Measurements from ENCODE around the gene CD300H.
"Not testable (repeated sequence)": the region's sequence is repeated elsewhere in the genome, so short reads cannot be mapped to it uniquely, and the experiment has no call there.

CD300H gene

DNA sequence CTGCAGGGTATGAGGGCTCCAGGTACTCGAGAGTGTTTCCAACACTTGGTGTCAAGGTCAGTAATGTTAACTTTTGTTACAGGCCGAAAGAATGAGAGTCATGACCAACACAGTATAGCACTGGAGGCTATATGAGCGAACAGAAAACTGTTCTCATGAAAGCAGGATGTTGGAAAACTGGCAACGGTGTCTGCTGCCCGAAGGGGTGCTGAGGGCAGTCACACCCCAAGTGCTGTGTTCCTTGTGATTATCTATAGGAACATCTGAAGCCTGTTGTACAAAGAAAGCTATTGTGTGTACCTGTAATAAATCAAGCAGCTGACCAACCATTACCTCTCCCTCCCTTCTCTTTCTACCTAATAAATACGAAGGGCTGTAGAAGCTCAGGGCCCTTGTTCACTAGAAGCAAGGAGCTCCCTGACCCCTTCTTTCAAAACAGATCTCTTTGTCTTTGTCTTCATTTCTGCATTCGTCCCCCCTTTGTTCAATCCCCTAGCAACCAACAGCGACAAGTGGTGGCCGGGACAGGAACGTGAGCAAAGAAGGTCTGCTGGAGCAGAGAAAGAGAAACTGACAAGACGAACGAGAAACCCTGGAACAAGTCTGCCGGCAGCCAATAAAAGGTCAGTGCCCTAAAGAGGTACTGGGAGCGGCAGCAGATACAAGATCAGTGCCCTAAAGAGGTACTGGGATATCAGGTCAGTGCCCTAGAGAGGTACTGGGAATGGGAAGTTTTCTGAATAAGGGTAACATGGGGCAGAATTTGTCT lies 17.2 kb upstream of the CD300H start:
- DNase-seq, result no peak

DNA sequence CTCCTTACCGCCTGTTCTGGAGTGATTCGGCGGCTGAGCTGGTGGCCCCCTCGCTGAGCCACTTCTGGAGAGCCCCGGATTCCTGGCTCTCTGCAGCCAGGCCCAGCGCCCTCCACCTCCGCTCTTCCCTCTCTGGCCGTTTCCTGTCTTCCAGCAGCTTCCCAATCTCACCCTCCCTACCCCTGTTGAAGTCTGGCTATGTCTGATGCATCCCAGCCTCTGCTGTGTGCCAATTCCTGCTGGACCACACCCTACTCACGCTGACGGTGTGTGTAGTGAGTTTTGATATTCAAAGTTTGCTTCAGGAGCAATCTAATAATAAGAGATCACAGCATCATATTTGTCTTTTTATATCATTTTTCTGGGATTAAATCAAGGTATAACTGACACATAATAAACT lies 15.3 kb upstream of the CD300H start:
- no peak for DNase-seq

DNA sequence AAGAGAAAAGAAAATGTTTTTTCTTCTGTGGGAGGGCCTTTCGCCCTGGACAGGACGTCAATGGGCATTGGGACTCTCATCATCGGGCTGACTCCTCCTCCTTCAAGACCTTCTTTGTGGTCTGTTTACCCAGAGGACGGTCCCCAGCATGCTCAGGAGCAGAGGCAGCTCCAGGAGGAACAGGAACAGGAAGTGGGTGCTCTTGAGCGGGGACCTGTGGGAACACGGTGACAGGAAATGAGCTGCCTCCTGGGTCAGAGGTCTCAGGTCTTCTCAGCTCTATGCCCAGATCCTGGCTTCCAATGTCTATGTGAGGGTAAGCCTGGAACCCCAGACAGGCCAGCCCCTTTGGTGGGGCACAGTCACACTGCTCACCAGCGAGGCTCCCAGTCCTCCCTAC lies 12.6 kb upstream of the CD300H start:
- DNase-seq, result peak; percentile 16

DNA sequence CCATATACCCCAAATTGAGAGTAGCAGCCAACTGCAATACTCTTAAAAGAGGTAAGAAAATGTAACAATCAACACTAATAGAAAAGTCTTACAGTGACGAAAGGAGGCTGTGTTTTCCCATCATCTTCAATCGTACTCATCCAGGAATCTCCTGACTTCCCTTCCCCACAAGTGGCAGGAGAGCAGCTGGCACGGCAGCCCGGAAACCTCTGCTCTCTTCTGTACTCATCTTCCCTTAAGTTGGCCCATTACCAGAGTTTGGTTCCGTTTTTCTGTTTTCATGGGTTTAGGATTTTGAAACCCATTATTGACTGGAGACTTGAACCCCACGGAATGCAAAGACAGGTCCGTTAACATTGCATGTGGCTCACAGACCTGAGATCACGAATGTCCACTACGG lies 11.7 kb upstream of the CD300H start:
- DNase-seq, result no peak

DNA sequence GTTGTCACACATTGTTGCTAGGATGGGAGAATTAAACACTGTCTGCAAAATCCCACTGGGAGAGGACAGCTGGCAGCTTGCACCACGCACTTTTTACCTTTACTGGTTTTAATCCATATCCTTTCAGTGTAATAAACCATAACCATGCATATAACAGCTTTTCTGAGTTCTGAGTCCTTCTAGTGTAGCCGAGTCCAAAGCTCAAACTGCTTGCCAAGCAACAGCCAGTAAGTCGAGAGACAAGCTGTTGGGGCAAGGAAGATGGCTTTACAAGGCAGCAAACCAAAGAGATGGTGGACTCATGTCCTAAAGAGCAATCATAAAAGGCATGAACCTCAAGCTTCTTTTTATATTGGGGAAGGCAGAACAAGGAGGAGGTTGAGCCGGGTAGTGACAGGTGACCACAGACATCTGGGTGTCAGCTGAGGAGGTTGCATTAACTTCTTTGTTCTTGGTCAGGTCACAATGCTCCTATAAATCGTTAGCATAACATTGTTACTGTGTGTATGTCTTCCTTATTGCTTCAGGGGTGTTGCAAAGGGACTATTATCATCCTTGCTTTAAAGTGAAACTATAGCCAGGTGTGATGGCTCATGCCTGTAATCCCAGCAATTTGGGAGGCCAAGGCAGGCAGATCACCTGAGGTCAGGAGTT lies 7.3 kb upstream of the CD300H start:
- DNase-seq, result no peak

DNA sequence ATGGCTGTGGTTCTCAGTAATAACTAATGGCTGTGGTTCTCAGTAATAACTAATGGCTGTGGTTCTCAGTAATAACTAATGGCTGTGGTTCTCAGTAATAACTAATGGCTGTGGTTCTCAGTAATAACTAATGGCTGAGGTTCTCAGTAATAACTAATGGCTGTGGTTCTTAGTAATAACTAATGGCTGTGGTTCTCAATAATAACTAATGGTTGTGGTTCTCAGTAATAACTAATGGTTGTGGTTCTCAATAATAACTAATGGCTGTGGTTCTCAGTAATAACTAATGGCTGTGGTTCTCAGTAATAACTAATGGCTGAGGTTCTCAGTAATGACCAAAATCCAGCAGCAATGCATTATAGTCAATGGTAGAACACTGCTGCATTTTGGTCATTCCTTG lies 6.3 kb upstream of the CD300H start:
- DNase-seq, result not testable (repeated sequence)

DNA sequence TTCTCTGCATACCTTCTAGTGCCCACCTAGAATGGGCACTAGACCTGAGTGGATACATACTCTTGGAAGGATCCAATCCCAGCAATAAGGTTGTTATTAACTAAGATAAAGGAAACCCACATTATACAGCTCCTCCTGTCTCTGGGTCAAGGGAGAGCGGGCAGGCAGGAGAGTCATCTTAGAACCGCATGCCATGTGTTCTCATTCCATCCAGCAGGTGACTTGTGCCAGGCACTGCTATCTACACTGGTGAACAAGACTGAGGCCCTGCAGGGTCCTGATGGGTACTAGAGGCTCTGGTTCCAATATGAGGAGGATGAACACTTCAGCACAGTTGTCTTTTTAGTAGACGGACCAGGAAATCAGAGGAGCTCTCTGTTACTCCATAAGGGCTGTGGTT lies 5.9 kb upstream of the CD300H start:
- DNase-seq, result no peak

DNA sequence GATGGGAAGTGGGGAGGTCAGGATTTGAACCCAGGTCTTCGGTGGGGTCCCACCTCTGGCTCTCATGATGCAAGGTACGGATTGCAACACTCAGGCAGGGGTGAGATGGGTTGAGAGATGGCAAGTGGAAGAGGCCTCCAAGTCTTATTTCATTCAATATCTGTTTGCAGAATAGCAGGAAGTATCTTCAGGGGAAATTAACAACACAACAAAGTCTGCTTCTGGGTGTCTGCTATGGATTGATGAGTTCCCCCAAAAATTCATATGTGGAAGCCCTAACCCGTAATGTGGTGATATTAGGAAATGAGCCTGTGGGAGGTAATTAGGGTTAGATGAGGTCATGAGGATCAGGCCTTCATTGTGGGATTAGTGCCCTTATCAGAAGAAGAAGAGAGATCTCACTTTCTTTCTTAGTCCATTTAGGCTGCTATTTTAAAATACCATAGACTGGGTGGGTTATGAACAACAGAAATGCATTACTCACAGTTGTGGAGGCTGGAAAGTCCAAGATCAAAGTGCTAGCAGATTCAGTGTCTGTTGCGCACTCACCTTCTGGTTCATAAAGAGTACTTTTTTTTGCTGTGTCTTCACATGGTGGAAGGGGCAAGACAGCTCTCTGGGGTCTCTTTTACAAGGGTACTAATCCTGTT lies 4.4 kb upstream of the CD300H start:
- DNase-seq, result no peak

DNA sequence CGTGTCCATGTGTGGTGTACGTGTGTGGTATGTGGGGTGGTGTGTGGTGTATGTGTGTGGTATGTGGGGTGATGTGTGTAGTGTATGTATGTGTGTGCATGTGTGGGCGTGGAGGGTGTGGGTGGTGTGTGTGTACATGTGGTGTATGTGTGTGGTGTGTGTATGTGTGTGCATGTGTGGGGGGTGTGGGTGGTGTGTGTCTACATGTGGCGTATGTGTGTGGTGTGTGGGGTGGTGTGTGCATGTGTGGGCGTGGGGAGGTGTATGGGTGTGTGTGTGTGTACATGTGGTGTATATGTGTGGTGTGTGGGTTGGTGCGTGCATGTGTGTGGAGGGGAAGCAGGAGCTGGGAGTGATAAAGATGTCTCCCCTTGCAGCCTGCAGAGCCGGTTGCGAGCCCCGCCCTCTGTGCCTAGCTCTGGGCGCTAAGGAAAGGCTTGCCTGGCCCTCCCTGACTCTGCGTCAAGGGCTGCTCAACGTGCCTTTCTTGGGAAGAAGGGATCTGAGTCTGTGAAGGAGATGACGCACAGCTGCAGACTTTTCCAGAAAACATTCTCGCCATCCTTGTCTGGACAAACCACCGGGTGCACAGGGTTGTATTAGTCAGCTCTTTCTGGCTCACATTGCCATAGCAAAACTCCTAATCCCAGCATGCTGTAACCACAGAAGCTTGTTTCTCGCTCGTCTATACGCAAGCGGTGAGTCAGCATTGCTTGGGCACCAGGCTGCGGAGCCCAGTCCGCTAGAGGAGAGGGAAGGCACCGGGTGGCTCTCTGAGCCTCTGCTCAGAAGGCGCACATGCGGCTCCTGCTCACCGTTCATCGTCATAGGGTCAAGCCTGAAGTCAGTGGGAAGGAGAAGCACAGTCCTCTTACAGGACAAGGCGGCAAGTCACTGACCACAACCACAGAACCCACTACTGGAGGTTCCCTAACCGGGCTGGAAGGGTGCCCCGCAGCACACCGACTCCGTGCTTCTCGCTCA lies 2.0 kb upstream of the CD300H start:
- peak; percentile 81 for DNase-seq

DNA sequence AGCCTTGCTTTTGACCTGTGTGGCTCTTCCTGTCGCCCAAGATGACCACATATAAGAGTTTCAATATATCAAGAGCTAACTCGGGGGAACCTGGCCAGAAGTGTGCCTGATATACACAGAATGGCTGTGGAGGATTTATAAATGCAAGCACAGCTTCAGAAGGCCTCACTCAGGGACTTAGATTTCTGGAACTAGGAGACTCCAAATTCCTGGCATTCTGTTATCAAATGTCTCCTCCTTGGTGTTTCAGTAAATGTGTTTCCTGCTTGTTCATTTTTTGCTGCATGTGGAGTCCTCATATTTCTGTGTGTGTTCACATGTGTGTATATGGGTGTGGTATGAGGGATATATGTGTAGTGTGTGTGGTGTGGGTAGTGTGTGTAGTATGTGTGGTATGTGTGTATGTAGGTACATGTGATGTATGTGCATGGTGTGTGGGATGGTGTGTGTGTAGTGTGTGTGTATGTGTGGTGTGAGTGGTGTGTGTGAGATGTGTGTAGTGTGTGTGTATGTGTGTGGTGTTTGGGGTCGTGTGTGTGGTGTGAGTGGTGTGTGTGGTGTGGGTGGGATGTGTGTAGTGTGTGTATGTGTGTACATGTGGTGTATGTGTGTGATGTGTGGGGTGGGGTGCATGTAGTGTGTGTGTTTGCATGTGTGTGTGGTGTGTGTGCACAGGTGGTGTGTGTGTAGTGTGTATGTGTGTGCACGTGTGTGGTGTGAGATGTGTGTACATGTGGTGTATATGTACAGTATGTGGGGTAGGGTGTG lies 981 bp upstream of the CD300H start:
- DNase-seq, result no peak

DNA sequence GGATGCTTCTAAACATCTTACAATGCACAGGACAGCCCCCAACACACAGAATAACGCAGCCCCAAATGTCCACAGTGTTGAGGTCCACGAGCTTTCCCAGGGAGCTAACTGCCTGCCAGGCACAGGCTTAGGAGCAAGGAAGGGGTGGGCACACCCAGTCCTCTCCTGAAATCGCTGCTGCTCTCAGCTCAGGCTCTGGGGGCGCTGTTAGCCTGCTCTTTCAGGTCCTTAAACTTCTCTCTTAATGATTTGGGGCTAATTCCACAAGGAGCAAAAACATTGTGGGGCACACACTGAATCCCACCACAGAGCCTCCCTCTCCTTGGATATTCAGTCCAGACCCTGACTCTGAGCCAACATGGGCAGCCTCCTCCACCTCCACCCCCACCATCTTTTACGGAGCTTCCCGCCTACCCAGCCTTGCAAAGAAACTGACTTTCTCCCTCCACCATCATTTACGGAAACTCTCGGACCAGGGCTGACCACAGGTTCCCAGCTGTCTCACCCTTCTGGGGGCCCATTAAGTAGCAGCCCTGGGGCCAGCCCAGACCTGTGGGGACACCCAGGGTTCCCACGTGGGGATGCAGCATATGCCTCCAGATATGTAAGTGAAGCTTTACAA lies 1.1 kb downstream of the CD300H start:
- peak; percentile 33 for DNase-seq

DNA sequence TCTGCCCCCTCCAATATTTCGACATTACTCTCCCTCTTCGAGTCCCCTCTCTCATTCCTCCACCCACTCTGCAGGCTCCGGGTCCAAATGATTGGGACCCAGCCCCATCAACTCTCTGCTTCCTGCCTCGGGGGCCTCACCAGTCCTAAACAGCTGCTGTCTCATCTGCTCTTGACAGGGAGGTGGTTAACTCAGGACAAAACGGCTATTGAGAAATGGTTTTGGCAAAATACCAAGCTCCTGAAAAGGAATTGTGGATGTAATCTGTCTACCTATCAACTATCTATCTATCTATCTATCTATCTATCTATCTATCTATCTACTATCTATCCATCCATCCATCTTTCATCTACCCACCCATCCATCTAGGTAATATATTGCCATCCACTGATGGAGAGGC lies 2.2 kb downstream of the CD300H start:
- no peak for DNase-seq

DNA sequence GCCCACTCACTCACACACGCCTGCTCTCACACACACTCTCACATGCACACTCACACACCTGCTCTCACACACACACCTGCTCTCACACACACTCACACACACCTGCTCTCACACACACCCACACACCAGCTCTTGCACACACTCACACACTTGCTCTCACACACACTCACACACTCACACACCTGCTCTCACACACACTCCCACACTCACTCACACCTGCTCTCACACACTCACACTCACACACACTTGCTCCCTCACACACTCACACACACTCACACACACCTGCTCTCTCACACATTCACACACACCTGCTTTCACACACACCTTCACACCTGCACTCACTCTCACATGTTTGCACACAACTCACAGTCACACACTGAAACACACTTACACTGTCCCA lies 4.0 kb downstream of the CD300H start:
- DNase-seq, result no peak

DNA sequence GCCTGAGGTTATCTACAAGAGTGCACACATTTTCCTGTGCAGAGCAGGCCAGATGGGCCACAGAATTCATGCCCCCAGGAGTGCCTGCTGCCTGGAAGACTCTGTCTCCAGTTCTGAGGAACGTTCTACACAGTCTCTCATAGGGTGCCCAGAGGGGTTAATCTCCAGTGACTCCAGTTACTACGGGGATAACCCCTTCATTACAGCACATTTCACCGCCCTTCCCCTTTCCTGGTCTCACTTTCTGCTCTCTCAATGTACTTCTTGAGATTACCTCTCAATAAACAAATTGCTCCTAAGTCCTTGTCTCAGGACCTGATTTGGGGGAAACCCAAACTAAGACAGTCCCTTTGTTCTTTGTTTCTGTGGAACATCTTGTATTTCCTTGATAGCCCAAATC lies 5.7 kb downstream of the CD300H start:
- DNase-seq, result no peak

DNA sequence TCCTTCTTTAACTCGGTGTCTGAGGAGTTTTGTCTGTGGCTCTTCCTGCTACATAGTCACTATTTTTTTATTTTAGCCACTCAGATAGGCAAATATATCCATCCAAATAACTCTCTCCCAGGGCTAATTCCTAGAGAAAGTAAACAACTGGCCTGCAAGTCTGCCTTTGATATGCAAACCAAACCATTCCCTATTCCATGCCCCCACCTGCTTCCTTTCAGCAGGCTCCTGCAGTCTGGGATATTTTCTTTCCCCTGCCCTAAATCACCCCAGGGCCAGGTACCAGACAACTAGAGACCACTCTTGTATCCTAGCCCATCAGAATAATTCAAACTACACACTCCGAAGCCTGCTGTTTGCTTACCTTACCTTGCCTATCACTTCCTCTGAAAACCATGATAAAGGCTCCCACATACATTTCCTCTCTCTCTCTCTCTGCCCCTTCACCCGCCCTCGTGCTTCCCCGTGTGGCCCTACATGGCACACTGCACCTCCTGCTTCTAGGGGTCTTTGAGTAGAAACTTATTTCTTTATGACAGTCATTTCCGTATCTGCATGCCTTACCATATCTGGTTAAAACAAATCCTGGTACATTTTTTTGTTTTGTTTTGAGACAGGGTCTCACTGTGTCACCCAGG lies 8.3 kb downstream of the CD300H start:
- DNase-seq, result no peak

DNA sequence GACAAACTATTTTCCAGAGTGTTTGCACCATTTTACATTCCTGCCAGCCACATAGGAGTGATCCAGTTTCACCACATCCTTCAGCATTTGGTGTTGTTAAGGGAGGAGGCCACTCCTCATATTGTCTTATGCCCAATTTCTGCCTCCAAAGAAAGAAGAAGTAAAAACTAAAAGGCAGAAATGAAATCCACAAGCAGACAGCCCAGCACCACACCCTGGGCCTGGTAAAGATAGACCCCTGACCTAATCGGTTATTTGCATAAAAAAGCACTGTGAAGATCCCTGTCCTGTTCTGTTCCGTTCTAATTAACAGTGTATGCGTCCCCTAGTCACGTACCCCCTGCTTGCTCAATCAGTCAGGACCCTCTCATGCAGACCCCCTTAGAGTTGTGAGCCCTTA lies 8.9 kb downstream of the CD300H start:
- not testable (repeated sequence) for DNase-seq

DNA sequence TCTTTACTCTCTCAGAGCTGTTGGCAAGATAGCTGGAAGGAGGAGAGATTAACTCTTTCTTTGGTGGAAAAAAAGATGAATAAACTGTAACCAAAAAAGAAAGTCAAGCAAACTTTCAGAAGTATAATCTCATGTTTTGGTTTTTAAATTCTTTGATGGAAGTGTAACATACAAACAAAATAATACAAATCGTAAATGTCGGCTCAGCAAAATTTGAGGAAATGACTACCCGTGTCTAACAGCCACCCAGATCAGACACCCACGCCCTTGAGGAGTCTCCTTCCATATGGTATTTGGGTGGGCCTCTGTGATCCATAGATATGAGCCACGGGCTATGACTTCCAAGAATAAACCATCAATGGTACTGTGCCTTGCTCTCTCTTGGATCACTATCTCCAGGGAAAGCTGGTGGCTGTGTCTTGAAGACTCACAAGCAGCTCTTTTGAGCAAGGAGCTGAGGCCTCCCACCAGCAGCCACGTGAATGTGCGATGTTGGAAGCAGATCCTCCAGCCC lies 11.8 kb downstream of the CD300H start:
- DNase-seq, result no peak

DNA sequence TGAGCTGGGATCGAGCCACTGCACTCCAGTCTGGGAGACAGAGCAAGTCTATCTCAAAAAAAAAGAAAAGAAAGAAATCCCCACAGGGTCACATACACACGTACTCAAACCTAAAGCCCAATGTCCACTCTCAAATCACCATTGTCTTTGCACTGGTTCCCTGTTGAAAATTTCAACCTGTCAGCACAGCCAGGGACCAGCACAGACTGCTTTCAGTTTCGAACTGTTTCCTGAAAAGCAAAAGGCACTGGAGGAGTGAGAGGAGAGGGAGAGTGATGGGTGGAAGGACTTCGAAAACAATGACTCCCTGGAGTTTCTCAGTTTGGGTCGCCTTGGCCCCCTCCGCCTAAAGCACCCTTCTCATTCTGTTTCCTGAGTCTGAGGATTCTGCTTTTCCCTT lies 12.4 kb downstream of the CD300H start:
- no peak for DNase-seq

DNA sequence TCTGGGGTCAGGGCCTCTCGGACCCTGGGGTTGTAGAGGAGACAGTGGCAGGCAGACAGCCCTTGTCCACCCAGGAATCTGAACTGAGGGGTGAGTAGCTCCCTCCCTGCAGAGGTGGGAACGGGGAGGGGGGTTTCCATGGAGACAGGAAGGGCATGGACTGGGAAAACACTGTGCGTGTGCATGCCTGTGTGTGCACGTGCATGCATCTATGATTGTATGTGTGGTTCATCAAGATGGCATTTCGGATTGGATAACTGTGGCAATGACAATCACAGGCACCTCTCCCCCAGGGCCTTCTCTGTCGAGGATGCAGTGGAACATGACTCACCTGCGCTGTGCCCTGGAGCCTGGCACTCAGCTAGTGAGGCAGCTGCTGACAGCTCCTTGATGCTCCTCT lies 15.3 kb downstream of the CD300H start:
- no peak for DNase-seq

DNA sequence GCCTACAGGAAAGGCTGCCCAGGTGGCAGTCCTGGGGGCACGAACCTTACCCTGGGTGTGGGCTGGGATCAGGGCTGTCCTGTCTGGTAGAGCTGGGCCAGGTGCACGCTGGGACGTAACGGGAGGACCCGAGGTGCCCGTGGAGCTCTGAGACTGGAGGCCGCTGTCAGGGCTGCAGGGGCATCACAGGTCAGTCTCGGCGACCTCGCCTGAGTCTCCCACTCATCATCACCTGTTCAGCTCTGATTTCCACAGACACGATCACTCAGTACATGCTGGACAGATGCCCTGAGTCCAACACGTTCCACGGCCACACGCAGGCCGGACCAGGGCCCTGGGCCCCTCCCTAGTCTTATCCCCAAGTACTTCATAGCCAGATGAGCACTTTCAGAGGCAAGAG lies 16.7 kb downstream of the CD300H start:
- no peak for DNase-seq

DNA sequence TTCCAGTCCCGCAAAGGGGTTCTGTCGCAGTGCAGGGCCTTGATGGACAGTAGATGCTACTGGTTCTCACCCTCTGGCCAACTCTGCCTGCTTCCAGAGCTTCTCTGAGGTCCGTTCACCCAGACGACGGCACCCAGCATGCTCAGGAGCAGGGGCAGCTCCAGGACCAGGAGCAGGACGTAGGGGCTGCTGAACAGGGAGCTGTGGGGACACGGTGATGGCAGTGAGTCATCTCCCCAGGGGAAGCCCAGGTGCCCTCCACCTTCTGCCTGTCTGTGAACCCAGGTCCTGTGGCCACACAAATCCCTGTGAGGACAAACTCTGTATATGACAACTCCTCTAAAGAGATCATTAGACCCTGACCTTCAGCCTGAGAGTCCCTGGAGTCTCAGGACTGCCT lies 18.0 kb downstream of the CD300H start:
- no peak for DNase-seq

Data from GDM1 (cell line).